Measurements from ENCODE around the gene CEP350.

The CEP350 gene

DNA sequence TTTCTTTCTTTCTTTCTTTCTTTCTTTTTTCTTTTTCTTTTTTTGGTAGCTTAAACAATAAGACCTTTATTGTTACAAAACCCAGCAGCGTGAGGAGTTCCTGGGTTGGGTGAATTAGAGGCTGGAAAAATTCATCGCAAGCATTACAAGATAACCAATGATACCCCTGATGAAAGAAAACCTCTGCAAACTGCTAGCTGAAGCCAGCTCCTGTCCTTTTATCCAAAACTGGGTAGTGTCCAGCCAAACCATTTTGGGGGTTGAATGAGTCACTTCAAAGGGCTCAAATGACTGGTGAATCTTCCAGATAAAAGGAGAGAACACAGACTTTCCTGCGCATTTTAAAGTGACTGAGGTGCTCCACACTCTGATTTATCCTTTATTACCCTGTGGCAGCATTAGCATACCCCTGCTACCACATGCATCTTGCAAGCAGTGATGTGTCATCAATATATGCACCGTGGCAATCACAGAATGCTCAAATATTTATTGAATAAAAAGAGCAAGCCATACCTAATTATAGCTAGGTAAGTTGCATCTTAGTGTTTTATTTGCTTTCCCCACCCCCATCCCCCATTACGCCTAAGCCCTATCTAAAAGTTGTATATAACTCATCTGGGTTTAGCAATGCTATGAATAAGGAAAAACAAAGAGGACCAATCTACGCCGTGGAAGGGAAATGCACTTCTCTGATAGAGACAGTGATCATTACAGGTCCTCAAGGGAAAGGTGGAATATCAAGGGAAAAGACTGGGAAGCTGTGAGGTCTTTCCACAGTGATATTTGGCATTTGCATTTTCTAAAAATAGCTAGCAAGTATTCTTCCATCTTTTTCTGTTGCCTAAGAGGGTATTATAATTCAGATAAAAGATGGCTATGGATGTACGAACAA, 32.4 kb upstream of the CEP350 start:
- no peak overlapping the region for H3K4me3 ChIP-seq (ENCODE audit: low read depth, low read length)
- POLR2A ChIA-PET = no interaction called here
- CTCF ChIA-PET = interaction anchor here (1.0 to 1.4 kb wide), 2 partner anchors 246 to 259 kb away, joined by 3 read pairs; no protein-coding TSS in a partner anchor
- no peak for DNase-seq (ENCODE audit: low read depth, low spot score)
- TF ChIP-seq, protein P1, sequence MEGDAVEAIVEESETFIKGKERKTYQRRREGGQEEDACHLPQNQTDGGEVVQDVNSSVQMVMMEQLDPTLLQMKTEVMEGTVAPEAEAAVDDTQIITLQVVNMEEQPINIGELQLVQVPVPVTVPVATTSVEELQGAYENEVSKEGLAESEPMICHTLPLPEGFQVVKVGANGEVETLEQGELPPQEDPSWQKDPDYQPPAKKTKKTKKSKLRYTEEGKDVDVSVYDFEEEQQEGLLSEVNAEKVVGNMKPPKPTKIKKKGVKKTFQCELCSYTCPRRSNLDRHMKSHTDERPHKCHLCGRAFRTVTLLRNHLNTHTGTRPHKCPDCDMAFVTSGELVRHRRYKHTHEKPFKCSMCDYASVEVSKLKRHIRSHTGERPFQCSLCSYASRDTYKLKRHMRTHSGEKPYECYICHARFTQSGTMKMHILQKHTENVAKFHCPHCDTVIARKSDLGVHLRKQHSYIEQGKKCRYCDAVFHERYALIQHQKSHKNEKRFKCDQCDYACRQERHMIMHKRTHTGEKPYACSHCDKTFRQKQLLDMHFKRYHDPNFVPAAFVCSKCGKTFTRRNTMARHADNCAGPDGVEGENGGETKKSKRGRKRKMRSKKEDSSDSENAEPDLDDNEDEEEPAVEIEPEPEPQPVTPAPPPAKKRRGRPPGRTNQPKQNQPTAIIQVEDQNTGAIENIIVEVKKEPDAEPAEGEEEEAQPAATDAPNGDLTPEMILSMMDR (IDR thresholded peaks at IDR 0.05; ENCODE audit: insufficient read depth, low read length, missing control alignments) = no peak

DNA sequence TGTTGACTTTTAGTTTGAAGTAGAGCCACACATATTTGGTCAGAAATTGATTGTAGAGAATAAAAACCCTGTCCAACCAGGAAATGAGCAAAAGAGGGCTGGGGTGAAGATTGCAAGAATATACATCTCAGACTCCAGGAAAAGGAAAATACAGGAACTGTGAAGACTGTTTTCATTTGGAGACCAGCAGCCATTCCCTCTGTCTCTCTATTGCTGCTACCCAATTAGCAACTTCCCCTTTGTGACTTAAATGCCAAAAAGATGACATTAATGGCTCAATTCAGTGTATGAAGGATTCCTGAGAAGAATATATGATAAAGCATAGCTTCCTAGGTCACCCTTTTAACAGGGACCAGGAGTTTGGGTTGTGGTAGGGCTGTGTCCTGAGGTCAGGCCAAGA, 31.6 kb upstream of the CEP350 start:
- TF ChIP-seq, protein P1 (IDR thresholded peaks at IDR 0.05; ENCODE audit: insufficient read depth, low read length, missing control alignments) = no peak
- no peak overlapping the region for H3K4me3 ChIP-seq (ENCODE audit: low read depth, low read length)
- ChIA-PET POLR2A (no interaction called here), CTCF (no interaction called here)
- DNase-seq (ENCODE audit: low read depth, low spot score) = no peak

DNA sequence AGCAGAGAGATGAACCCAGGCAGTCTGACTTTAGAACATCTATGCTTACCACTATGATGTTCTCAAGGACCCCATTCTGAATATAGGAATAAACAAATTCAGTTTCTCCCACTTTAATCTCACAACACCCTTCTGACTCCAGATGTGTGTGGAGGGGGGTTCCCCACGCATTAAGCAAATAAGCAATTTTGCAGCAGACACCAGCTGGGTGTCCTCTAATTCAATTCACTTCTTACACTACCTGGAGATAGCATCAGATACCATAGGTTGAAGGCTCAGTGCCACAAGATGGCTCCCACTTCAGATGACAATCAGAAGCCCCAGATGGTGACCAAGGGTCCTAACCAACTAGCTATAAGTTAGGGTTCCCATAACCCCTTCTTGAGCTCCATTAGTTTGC, 30.3 kb upstream of the CEP350 start:
- CTCF ChIA-PET = no interaction called here

DNA sequence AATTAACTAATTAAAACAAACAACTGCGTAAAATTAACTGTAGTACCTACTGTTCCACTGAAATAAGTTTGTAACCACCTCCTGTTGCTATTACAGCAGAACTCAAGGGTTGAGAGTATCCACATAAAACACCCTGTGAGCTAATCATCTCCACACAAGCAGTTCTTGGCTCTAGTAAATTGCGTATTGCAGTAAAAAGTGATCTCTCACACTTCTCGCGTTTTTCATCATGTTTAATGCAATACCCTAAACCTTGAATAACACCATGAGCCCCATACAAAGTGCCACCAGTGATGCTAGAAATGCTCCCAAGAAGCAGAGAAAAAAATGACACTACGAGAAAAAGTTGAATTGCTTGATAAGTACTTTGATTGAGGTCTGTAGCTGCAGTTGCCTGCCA, 29.3 kb upstream of the CEP350 start:
- POLR2A ChIA-PET = no interaction called here

More for the DNA sequence above, 30.3 kb upstream of the CEP350 start:
- H3K4me3 ChIP-seq (ENCODE audit: low read depth, low read length) = no peak overlapping the region
- TF ChIP-seq, protein P1 (IDR thresholded peaks at IDR 0.05; ENCODE audit: insufficient read depth, low read length, missing control alignments) = no peak
- DNase-seq (ENCODE audit: low read depth, low spot score) = no peak
- POLR2A ChIA-PET = interaction anchor here (0.5 kb wide), 1 partner anchor 18 kb away, joined by 3 read pairs; no protein-coding TSS in a partner anchor

DNA sequence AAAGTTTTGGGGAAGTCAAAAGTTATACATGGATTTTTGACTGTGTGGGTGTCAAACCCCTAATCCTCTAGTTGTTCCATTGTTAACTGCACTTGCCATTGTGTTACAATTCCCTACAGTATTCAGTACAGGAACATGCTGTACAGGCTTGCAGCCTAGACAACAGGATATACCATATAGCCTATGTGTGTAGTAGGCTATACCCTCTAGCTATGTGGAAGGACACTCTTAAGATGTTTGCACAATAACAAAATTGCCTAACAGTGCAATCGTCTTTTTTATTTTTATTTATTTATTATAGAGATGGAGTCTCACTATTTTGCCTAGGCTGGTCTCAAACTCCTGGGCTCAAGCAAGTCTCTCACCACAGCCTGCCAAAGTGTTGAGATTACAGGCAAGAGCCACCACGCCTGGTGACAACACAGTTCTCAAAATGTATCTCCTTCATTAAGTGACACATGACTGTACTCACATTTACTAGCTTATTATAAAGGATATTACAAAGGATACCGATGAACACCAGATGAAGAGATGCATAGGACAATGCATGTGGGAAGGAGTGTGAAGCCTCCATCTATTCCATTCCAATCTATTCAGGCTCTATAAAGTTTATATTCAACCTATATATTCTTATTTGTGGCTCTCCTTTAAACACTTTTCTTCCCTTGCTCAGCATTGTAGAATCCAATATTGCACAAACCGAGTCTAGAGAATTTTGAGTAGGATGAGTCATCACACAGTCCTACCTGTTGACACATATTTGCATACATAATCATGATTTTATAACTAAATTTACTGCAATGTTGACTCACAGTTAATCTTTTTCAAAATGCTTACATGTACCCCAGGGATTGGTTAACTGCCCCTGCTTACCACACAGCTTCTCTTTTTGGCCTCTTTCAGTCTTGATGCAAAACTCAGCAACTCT, 28.4 kb upstream of the CEP350 start:
- H3K4me3 ChIP-seq (ENCODE audit: low read depth, low read length) = no peak overlapping the region
- ChIA-PET POLR2A (no interaction called here), CTCF (interaction anchor here (1.1 to 1.7 kb wide), 2 partner anchors 11 to 253 kb away, joined by 3 to 4 read pairs; no protein-coding TSS in a partner anchor)
- DNase-seq (ENCODE audit: low read depth, low spot score) = peak; percentile 59
- TF ChIP-seq, protein P1 (IDR thresholded peaks at IDR 0.05; ENCODE audit: insufficient read depth, low read length, missing control alignments) = no peak

More for the DNA sequence above, 29.3 kb upstream of the CEP350 start:
- no peak overlapping the region for H3K4me3 ChIP-seq (ENCODE audit: low read depth, low read length)
- DNase-seq (ENCODE audit: low read depth, low spot score) = no peak
- TF ChIP-seq, protein P1 (IDR thresholded peaks at IDR 0.05; ENCODE audit: insufficient read depth, low read length, missing control alignments) = no peak
- CTCF ChIA-PET = interaction anchor here (1.1 to 1.7 kb wide), 2 partner anchors 10 to 254 kb away, joined by 3 to 4 read pairs; no protein-coding TSS in a partner anchor
